OCI-LY7 (cell line): ENCODE measurements around the gene CGB8.

ENCODE experiments used
- CTCF ChIP-seq: fragments of 200-600 bp; sonication (generic); conservative IDR thresholded peaks from 2 replicates; pipeline ENCODE4 v1.5.1; 2014; ENCODE audit warnings: mild to moderate bottlenecking, antibody characterized with exemption, low read length, moderate library complexity, mixed read lengths
- EZH2phosphoT487 ChIP-seq: fragments of 200-600 bp; sonication (generic); IDR thresholded peaks from 2 replicates; pipeline ENCODE4 v1.6.1; 2018; ENCODE audit warnings: low read depth, borderline replicate concordance, mild to moderate bottlenecking, mixed run types, antibody characterized with exemption, low read length, moderate library complexity, mixed read lengths

- TF ChIP-seq EZH2phosphoT487 (no peak), CTCF (no peak)
These were observed 43.8 kb upstream of the CGB8 start for GRCh38 chr19:49092686-49093085.
